Stimulated activated CD8-positive, alpha-beta memory T cell treated with anti-CD3 and anti-CD28 coated beads, Interleukin-4, amount 100 ng/mL, for 48 hours (primary cell): Measurements from ENCODE around the gene ARMH4.

Experiments used
- DNase-seq: peaks from one replicate; pipeline ENCODE4 v3.0.0-alpha.2; 2020

The ARMH4 gene

GRCh38 chr14:58152014-58152857 is at the start of gene ARMH4:
ARMH4 (minus strand) TSS chr14:58152213; CDS start chr14:58139358, 12,855 bp downstream.
- DNase-seq: peak; percentile 73

DNA sequence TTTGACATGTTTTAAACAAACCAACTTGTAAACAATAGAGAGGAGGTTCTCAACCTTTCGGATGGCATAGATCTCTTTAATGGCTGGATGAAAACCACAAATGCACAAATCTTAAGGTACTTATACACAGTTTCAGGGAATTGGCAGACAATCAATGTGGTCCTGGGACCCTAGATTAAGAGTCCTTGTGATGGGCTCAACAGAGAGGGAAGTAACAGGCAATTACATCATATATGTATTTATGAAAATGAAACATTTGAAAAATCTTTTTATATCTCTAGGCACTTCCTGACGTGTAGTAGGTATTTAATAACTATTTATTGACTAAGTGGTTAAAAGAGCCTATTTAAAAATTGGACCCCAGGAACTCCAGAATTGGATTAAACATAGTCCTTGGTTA is 48.8 kb upstream of the ARMH4 start:
- DNase-seq: no peak

- DNase-seq: no peak
These were observed 48.4 kb upstream of the ARMH4 start for GRCh38 chr14:58200480-58200841.

- DNase-seq: peak; percentile 92
These were observed 47.9 kb upstream of the ARMH4 start, which contains the start of gene ACTR10 for GRCh38 chr14:58199726-58200479. ACTR10 (plus strand) TSS chr14:58200149; CDS start chr14:58200218, 69 bp downstream.

- DNase-seq: no peak
These were observed 46.1 kb upstream of the ARMH4 start for GRCh38 chr14:58198086-58198485.

- DNase-seq: no peak
These were observed 44.2 kb upstream of the ARMH4 start for GRCh38 chr14:58196198-58196597.

GRCh38 chr14:58193542-58193941 is 41.5 kb upstream of the ARMH4 start:
- no peak for DNase-seq

- DNase-seq: no peak
These were observed 40.0 kb upstream of the ARMH4 start for GRCh38 chr14:58191763-58192601.

GRCh38 chr14:58189176-58189575 is 37.2 kb upstream of the ARMH4 start:
- no peak for DNase-seq

DNA sequence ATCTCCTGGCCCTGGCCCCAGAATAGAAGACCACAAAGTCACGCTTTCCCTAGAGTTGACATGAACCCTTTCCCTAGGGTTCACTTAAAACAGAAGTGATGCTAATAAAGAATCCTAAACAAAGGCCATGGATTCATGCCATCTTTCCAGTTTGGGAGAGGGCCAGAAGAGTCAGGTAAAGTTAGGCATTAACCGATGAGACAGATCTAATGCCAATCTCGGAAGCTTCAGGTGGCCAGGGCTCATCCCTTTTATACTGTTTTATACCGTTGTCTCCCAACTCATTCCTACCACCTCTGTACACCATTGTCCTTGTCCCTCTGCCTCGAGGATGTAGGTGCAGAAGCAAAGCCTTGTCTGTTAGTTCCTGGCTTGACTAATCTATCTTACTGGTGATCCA is 25.1 kb upstream of the ARMH4 start:
- no peak for DNase-seq

- DNase-seq: peak; percentile 68
These were observed 19.1 kb upstream of the ARMH4 start for GRCh38 chr14:58171090-58171489.

DNA sequence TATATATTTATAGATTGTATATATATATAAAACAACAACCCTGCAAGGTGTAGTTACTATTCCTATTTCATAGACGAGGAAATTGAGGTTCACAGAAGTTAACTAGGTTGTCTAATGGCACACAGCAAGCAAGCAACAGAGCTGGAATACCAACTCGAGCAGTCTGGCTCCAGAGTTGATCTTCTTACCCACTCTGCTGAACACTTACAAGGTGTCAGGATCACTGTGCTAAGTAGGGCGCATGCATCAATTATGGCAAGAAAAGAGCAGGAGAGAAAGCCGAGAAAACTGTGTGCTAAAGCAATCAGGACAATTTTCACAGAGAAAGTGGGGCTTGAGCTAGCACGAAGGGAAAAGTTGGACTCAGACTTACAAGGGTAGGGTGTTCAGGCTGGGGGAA is 15.9 kb upstream of the ARMH4 start:
- no peak for DNase-seq

DNA sequence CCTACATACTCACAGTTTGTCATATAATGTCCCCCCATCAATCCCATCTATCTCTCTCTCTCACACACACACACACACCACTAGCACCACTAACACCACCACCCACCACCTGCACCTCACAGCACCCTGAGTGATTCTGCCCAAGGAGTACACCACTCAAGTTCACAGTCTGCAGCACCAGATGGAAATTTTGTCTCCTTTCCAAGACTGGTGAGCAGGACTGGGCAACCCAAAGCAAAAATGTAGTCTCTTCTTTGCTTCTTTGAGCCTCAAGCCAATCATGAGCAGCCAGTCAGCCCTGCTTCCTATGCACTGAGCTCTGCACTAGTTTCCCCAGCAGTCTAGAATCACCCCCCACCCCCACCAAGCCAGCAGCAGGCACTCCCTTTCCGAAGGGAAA is 15.0 kb upstream of the ARMH4 start:
- no peak for DNase-seq

DNA sequence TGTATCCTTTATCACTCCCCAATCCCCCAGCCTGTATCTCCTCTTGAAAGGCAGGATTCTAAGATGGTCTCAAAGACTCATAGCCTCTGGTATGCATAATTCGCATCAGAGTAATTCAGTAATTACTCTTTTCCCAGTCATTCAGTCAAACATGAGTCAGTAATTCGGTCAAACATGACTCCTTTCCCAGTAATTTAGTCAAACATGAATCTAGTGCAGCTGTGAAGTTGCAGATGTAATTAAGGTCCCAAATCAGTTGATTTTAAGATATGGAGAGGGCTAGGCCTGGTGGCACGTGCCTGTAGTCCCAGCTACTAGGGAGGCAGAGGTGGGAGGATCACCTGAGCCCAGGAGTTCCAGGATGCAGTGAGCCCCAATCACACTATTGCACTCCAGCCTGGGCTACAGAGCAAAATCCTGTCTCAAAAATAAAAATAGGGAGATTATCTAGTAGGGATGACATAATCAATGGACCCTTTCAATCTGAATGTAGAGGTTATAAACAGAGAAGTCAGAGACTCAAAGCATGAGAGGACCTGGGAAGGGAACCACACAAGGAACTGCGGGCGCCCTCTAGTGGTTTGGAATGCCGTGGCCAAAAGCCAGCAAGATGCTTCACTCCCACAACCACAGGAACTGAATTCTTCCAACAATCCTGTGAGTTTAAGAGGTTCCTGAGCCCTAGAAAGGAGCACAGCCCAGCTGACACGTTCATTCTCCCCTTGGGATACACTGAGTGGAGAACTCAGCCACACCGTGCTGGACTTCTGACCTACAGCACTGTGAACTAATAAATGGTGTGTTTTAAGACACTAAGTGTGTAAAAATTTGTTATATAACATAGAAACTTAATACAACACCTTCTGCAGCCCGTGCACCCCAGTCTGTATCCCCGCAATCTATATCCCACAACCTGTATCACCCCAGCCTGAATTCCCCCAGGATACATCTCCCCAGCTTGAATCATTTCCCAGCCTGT is 14.3 kb upstream of the ARMH4 start:
- peak; percentile 92 for DNase-seq

DNA sequence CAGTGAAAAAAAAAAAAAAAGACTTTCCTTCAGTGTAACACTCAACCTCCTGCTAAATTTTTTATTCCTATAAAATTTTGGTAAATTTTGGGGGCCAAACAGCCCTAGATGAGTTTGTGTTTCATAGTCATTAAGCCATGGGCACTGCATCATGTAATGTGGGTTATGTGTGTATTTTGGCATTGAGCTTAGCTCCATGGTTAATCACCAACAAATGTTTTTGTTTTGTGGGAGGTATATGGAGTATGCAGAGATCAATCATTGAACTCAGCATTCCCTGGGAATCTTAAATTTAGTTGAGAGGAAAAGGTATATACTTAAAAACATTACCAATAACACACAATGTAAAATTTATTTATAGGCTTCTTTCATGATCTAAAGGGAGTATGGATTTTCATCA is 8.5 kb upstream of the ARMH4 start:
- DNase-seq: no peak

- no peak for DNase-seq
These were observed 640 bp downstream of the ARMH4 start for GRCh38 chr14:58151133-58152013.

DNA sequence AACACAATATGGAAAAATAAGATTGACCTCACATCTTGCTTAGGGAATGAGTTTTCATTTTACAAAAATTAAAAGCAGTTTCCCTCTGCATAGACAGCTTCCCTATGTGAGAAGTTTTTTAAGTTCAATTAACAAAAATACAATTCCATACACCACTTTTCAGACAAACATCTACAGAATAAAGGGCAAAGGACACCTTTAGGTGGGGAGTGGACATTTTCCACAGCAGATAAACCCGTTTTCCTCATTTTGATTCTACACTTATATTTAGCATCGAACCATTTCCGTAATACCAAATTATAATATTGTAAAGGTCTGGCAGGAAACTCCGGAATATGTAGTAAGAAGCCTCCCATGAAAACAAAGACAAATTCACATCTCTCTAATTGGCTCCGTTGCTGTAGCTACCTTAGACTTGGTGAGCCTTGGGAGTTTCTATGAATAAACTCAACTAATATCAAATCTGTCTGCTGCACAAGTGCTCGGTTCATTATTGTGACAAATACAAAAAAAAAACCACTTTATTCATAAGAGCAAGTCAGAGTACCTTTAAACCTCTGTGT is 1.7 kb downstream of the ARMH4 start:
- no peak for DNase-seq

- no peak for DNase-seq
These were observed 2.8 kb downstream of the ARMH4 start for GRCh38 chr14:58149196-58149595.

DNA sequence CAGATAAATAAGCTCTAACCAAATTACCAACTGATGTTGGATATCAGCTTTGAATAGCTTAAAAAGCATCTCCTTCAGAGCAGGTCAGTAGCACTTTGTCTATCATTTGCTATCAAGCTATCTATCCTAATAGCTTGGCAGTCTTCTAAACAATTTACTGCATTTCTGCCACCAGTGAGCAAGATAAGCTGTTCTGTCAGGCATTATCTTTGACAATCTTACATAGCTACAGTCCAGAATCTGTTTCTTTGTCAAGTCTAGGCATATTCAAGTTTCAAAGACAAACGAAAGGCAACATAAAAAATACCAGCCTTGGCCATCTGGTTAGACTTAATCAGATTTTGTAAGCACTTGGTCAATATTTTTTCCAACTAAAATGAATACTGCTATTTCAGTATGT is 5.6 kb downstream of the ARMH4 start:
- no peak for DNase-seq

DNA sequence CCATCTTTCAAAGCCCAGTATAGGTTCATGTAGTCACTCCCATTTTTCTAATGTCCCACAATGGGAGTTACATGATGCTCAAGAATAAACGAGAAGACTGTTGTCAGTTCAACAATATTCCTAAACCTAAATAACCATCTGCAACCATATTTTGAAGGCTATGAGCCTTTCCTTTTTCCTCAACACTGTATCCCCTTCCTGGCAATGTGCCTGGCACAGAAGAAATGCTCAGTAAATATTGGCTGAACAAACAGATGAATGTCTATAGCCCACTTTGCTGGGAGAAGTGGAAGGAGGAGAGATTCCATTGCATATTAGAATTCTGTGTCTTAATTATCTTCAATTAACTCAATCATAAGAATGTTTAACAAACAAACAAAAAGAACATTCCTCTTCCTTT is 6.1 kb downstream of the ARMH4 start:
- DNase-seq: no peak

- no peak for DNase-seq
These were observed 8.9 kb downstream of the ARMH4 start for GRCh38 chr14:58143106-58143505.
